ENCODE results near the gene CLEC4C. TPM values are rescaled to one million over a fixed set of nuclear protein-coding genes. Genes with fewer than 3 reads are reported as not detected.

The CLEC4C gene
- total and polyA plus RNA-seq, 2 donors (not counting 1 experiment from before 2014, with no cell fraction given), result not detected

GRCh38 chr12:7782055-7782454, 34.9 kb upstream of the CLEC4C start:
- Histone ChIP-seq H3K79me2 (ENCODE audit: control insufficient read depth, insufficient read depth, low read length) (no peaks in the 10 kb centered on the region), H4K20me1 (ENCODE audit: control insufficient read depth, extremely low read depth, insufficient read depth, low read length) (no peaks in the 10 kb centered on the region), H3K27me3 (ENCODE audit: control insufficient read depth, insufficient read depth, low read length) (no peaks in the 10 kb centered on the region), H3K36me3 (ENCODE audit: control insufficient read depth, insufficient read depth, low read length) (no peaks in the 10 kb centered on the region), H3K9me3 (ENCODE audit: control insufficient read depth, insufficient read depth, low read depth, low read length) (no peaks in the 10 kb centered on the region), H3K9ac (ENCODE audit: insufficient read depth, low read length) (no peak overlapping the region), H3K4me3 (replicated peaks in 1 of 4; ENCODE audit: control extremely low read depth in 1 of 4, insufficient read depth in 1 of 4, low read depth in 3 of 4, low read length in 4 of 4) (no peak overlapping the region), H3K4me1 (ENCODE audit: control insufficient read depth, extremely low read depth, insufficient read depth, low read length) (no peaks in the 10 kb centered on the region), H3K4me2 (ENCODE audit: extremely low read depth, insufficient read depth, low read length) (no peak overlapping the region), H3K27ac (ENCODE audit: insufficient read depth, low read length) (no peak overlapping the region), H2AFZ (ENCODE audit: low read length) (no peak overlapping the region)
- DNase-seq (ENCODE audit: low read depth in 2 of 2), result no peak
- TF ChIP-seq CTCF (conservative IDR thresholded peaks at IDR 0.05 in 1 of 2, IDR thresholded peaks at IDR 0.05 in 1 of 2; ENCODE audit: low read depth in 1 of 2, low read length in 2 of 2), result no peak
- TF ChIP-seq EZH2 (IDR thresholded peaks at IDR 0.05; ENCODE audit: low read length, missing control alignments), result no peak

GRCh38 chr12:7781274-7781673, 34.1 kb upstream of the CLEC4C start:
- Histone ChIP-seq H3K27ac (ENCODE audit: insufficient read depth, low read length) (no peak overlapping the region), H3K36me3 (ENCODE audit: control insufficient read depth, insufficient read depth, low read length) (no peaks in the 10 kb centered on the region), H3K9me3 (ENCODE audit: control insufficient read depth, insufficient read depth, low read depth, low read length) (no peaks in the 10 kb centered on the region), H3K9ac (ENCODE audit: insufficient read depth, low read length) (no peak overlapping the region), H4K20me1 (ENCODE audit: control insufficient read depth, extremely low read depth, insufficient read depth, low read length) (no peaks in the 10 kb centered on the region), H3K4me2 (ENCODE audit: extremely low read depth, insufficient read depth, low read length) (no peak overlapping the region), H3K4me1 (ENCODE audit: control insufficient read depth, extremely low read depth, insufficient read depth, low read length) (no peaks in the 10 kb centered on the region), H3K79me2 (ENCODE audit: control insufficient read depth, insufficient read depth, low read length) (no peaks in the 10 kb centered on the region), H2AFZ (ENCODE audit: low read length) (no peak overlapping the region), H3K27me3 (ENCODE audit: control insufficient read depth, insufficient read depth, low read length) (no peaks in the 10 kb centered on the region), H3K4me3 (replicated peaks in 1 of 4; ENCODE audit: control extremely low read depth in 1 of 4, insufficient read depth in 1 of 4, low read depth in 3 of 4, low read length in 4 of 4) (no peak overlapping the region)
- DNase-seq (ENCODE audit: low read depth in 2 of 2), result no peak
- TF ChIP-seq EZH2 (IDR thresholded peaks at IDR 0.05; ENCODE audit: low read length, missing control alignments), result no peak

GRCh38 chr12:7769999-7770398, 22.8 kb upstream of the CLEC4C start:
- no peak for DNase-seq (ENCODE audit: low read depth in 2 of 2)

More at GRCh38 chr12:7769999-7770398, 22.8 kb upstream of the CLEC4C start:
- Histone ChIP-seq H3K4me1 (ENCODE audit: control insufficient read depth, extremely low read depth, insufficient read depth, low read length) (no peaks in the 10 kb centered on the region), H3K4me3 (replicated peaks in 1 of 4; ENCODE audit: control extremely low read depth in 1 of 4, insufficient read depth in 1 of 4, low read depth in 3 of 4, low read length in 4 of 4) (no peak overlapping the region), H3K36me3 (ENCODE audit: control insufficient read depth, insufficient read depth, low read length) (no peaks in the 10 kb centered on the region), H3K79me2 (ENCODE audit: control insufficient read depth, insufficient read depth, low read length) (no peaks in the 10 kb centered on the region), H4K20me1 (ENCODE audit: control insufficient read depth, extremely low read depth, insufficient read depth, low read length) (no peaks in the 10 kb centered on the region), H3K27ac (ENCODE audit: insufficient read depth, low read length) (no peak overlapping the region), H2AFZ (ENCODE audit: low read length) (no peak overlapping the region), H3K4me2 (ENCODE audit: extremely low read depth, insufficient read depth, low read length) (no peak overlapping the region), H3K9me3 (ENCODE audit: control insufficient read depth, insufficient read depth, low read depth, low read length) (no peaks in the 10 kb centered on the region), H3K27me3 (ENCODE audit: control insufficient read depth, insufficient read depth, low read length) (no peaks in the 10 kb centered on the region), H3K9ac (ENCODE audit: insufficient read depth, low read length) (no peak overlapping the region)
- TF ChIP-seq EZH2 (IDR thresholded peaks at IDR 0.05; ENCODE audit: low read length, missing control alignments), result no peak
- TF ChIP-seq CTCF (conservative IDR thresholded peaks at IDR 0.05 in 1 of 2, IDR thresholded peaks at IDR 0.05 in 1 of 2; ENCODE audit: low read depth in 1 of 2, low read length in 2 of 2), result no peak
